SK-N-SH (cell line): ENCODE data around the gene CISH. TPM values are rescaled to one million over a fixed set of nuclear protein-coding genes. Genes with fewer than 3 reads are reported as not detected.

Source experiments
- CTCF ChIA-PET: fragments of 300-600, 350-600 bp; formaldehyde crosslinking; extraction: SDS; loops from one replicate; lab custom pipeline; 2021; lab: Yijun Ruan, JAX
- POLR2A ChIA-PET: fragments of 350-600 bp; sonication (Branson Sonifier 250); formaldehyde crosslinking; extraction: SDS; loops from one replicate; lab custom pipeline; 2020; ENCODE audit warnings: antibody characterized with exemption, inconsistent platforms; lab: Yijun Ruan, JAX
- DNase-seq: peaks from one replicate; pipeline ENCODE4 v3.0.0; 2012
- H2AFZ ChIP-seq: fragments of 200-600 bp; sonication (generic); 2 replicates; pipeline ENCODE4 v1.8.1; 2016; ENCODE audit warnings: antibody characterized with exemption, mild to moderate bottlenecking, low read depth
- H3F3A ChIP-seq: fragments of 200-600 bp; sonication (generic); replicated peaks from 2 replicates; pipeline ENCODE3; 2016; ENCODE audit warnings: antibody characterized with exemption, mild to moderate bottlenecking; ENCODE audit not compliant: insufficient read depth
- H3K27ac ChIP-seq, 2 experiments: fragments of 200-500 bp in 1 of 2; fragments of 200-600 bp in 1 of 2; sonication (Bioruptor generic) in 1 of 2; sonication (generic), shearing (Covaris generic) in 1 of 2; 2 replicates each; pipeline versions ENCODE4 v1.5.1 to v1.6.1; 2014 to 2016; ENCODE audit warnings: low read depth in 2 of 2, inconsistent platforms in 1 of 2, low read length in 1 of 2, mild to moderate bottlenecking in 1 of 2, mixed read lengths in 1 of 2
- H3K27me3 ChIP-seq: fragments of 200-600 bp; sonication (generic), shearing (Covaris generic); 2 replicates; pipeline ENCODE4 v1.6.1; 2016; ENCODE audit warnings: mixed run types; ENCODE audit not compliant: insufficient read depth
- H3K36me3 ChIP-seq, 2 experiments: fragments of 200-500 bp in 1 of 2; fragments of 200-600 bp in 1 of 2; sonication (Bioruptor generic) in 1 of 2; sonication (generic) in 1 of 2; replicated peaks in 1 of 2; 2 replicates each; pipeline versions ENCODE3 to v1.5.1; 2014 to 2016; ENCODE audit warnings: low read length in 1 of 2, mild to moderate bottlenecking in 1 of 2; ENCODE audit not compliant: insufficient read depth in 2 of 2, control insufficient read depth in 1 of 2
- H3K4me1 ChIP-seq, 2 experiments: fragments of 200-500 bp in 1 of 2; fragments of 200-600 bp in 1 of 2; sonication (Bioruptor generic) in 1 of 2; sonication (generic), shearing (Covaris generic) in 1 of 2; 2 replicates each; pipeline versions ENCODE4 v1.5.1 to v1.6.1; 2014 to 2016; ENCODE audit warnings: low read depth in 1 of 2, low read length in 1 of 2, mixed run types in 1 of 2; ENCODE audit not compliant: insufficient read depth in 2 of 2, control insufficient read depth in 1 of 2
- H3K4me2 ChIP-seq: fragments of 200-600 bp; sonication (generic), shearing (Covaris generic); 2 replicates; pipeline ENCODE4 v1.6.1; 2017; ENCODE audit warnings: mixed run types
- H3K4me3 ChIP-seq, 2 experiments: fragments of 200-500 bp in 1 of 2; fragments of 200-600 bp in 1 of 2; sonication (Bioruptor generic) in 1 of 2; sonication (generic), shearing (Covaris generic) in 1 of 2; 2 replicates each; pipeline versions ENCODE4 v1.5.1 to v1.8.1; 2014 to 2016; ENCODE audit warnings: low read depth in 2 of 2, inconsistent platforms in 1 of 2, low read length in 1 of 2, mild to moderate bottlenecking in 1 of 2, mixed read lengths in 1 of 2, moderate library complexity in 1 of 2
- H3K79me2 ChIP-seq: fragments of 200-600 bp; sonication (generic); 2 replicates; pipeline ENCODE4 v1.8.1; 2017; ENCODE audit warnings: mild to moderate bottlenecking; ENCODE audit not compliant: insufficient read depth
- H3K9ac ChIP-seq: fragments of 200-600 bp; sonication (generic); 2 replicates; pipeline ENCODE4 v1.6.1; 2017; ENCODE audit warnings: mixed run types
- H3K9me2 ChIP-seq: fragments of 200-600 bp; sonication (generic); 2 replicates; pipeline ENCODE4 v1.6.1; 2017; ENCODE audit warnings: mixed run types
- H3K9me3 ChIP-seq: fragments of 200-600 bp; sonication (generic); 2 replicates; pipeline ENCODE4 v1.6.1; 2017; ENCODE audit warnings: mixed run types, mild to moderate bottlenecking, moderate library complexity
- H4K20me1 ChIP-seq: fragments of 200-600 bp; sonication (generic); 2 replicates; pipeline ENCODE4 v1.6.1; 2017; ENCODE audit warnings: mild to moderate bottlenecking, mixed run types; ENCODE audit not compliant: insufficient read depth
- CTCF ChIP-seq: fragments of 200-600 bp; sonication (generic); IDR thresholded peaks from 2 replicates; pipeline ENCODE4 v1.6.1; 2017; ENCODE audit warnings: antibody characterized with exemption, mild to moderate bottlenecking, moderate library complexity
- ELF1 ChIP-seq: IDR thresholded peaks from 2 replicates; pipeline ENCODE4 v1.4.0; 2012
- EP300 ChIP-seq, 2 experiments: IDR thresholded peaks; 2 replicates each; pipeline versions ENCODE4 v1.4.0 to v1.6.1; 2012; ENCODE audit warnings: borderline replicate concordance in 1 of 2, low read depth in 1 of 2, low read length in 1 of 2
- FOSL2 ChIP-seq: IDR thresholded peaks from 2 replicates; pipeline ENCODE4 v1.4.0; 2012; ENCODE audit warnings: low read depth, mild to moderate bottlenecking, moderate library complexity, borderline replicate concordance
- IRF3 ChIP-seq: fragments of 150-350 bp; IDR thresholded peaks from 2 replicates; pipeline ENCODE4 v1.6.1; 2016; ENCODE audit warnings: mild to moderate bottlenecking, low read depth, low read length
- MAX ChIP-seq: IDR thresholded peaks from 2 replicates; pipeline ENCODE4 v1.4.0; 2012; ENCODE audit warnings: low read depth
- MEF2A ChIP-seq: IDR thresholded peaks from 2 replicates; pipeline ENCODE4 v1.4.0; 2012; ENCODE audit warnings: low read depth, borderline replicate concordance
- NFIC ChIP-seq: IDR thresholded peaks from 2 replicates; pipeline ENCODE4 v1.4.0; 2012; ENCODE audit warnings: borderline replicate concordance
- RCOR1 ChIP-seq: fragments of 150-350 bp; IDR thresholded peaks from 2 replicates; pipeline ENCODE4 v1.6.1; 2017; ENCODE audit warnings: antibody characterized with exemption, low read length
- RFX5 ChIP-seq: IDR thresholded peaks from 2 replicates; pipeline ENCODE4 v1.6.1; 2012; ENCODE audit warnings: mild to moderate bottlenecking, improper control_type of control experiment, low read length
- RXRA ChIP-seq: IDR thresholded peaks from 2 replicates; pipeline ENCODE4 v1.4.0; 2012; ENCODE audit warnings: low read depth, mild to moderate bottlenecking, borderline replicate concordance
- SMC3 ChIP-seq: IDR thresholded peaks from 2 replicates; pipeline ENCODE4 v1.6.1; 2012; ENCODE audit warnings: low read depth, low read length, improper control_type of control experiment
- YY1 ChIP-seq: IDR thresholded peaks from 2 replicates; pipeline ENCODE4 v1.4.0; 2012; ENCODE audit warnings: low read depth, mild to moderate bottlenecking
- WGBS: methylation state at CpG from one replicate; pipeline ENCODE4 v1.1.6; 2017; ENCODE audit warnings: low lambda C conversion rate; 5-methylcytosine and 5-hydroxymethylcytosine counted together
- polyA plus RNA-seq, 3 experiments: library from polyadenylated mRNA; depleted of rRNA; stranded (reverse); fragments of >200 nt; gene quantifications; 2 replicates each; pipeline ENCODE4 v1.2.3, GENCODE V29; 2012

CISH gene
- polyA plus RNA-seq, 1 of the 3 experiments (the other 2 are of a cell fraction), result 2.6 TPM

- no peak overlapping the region for H3K4me2 ChIP-seq
- 79% methylated on average over 4 of the region's 6 CpGs for WGBS
- POLR2A ChIA-PET, result no interaction called here
Measured at GRCh38 chr3:50658416-50658815, 46.8 kb upstream of the CISH start.

GRCh38 chr3:50657816-50658215, 46.2 kb upstream of the CISH start:
- Histone ChIP-seq H3K9me2 (no peaks in the 10 kb centered on the region), H3K4me2 (no peak overlapping the region), H3K27me3 (no peaks in the 10 kb centered on the region; the same call in 1 of the 2 replicates), H2AFZ (no peak overlapping the region), H3K36me3 (no peaks in the 10 kb centered on the region), H4K20me1 (no peaks in the 10 kb centered on the region), H3F3A (no peaks in the 10 kb centered on the region), H3K4me3 (no peak overlapping the region), H3K79me2 (no peaks in the 10 kb centered on the region), H3K4me1 (peaks cover 0 to 9% of the 10 kb centered on the region in 2 experiments; a peak in 1 of 4 replicates), H3K9me3 (no peaks in the 10 kb centered on the region), H3K27ac (no peak overlapping the region), H3K9ac (no peak overlapping the region)
- 75% methylated on average over 2 of the region's 3 CpGs for WGBS
- CTCF ChIA-PET, result interaction anchor here (1.0 to 13.2 kb wide), 3 partner anchors 20 to 714 kb away, joined by 3 to 171 read pairs (median 3); partner anchors contain the start of gene MAPKAPK3
- no peak for DNase-seq
- POLR2A ChIA-PET, result no interaction called here
- TF ChIP-seq SMC3, result no peak
- TF ChIP-seq RXRA, result no peak
- TF ChIP-seq RFX5, result no peak
- no peak for TF ChIP-seq IRF3
- TF ChIP-seq MAX, result no peak
- no peak for TF ChIP-seq EP300 (IDR thresholded peaks at IDR 0.05; ENCODE audit: borderline replicate concordance in 1 of 2, low read depth in 1 of 2, low read length in 1 of 2)

More at GRCh38 chr3:50658416-50658815, 46.8 kb upstream of the CISH start:
- no peaks in the 10 kb centered on the region for H3F3A ChIP-seq
- H3K36me3 ChIP-seq, result no peaks in the 10 kb centered on the region
- H3K27ac ChIP-seq, result no peak overlapping the region
- H2AFZ ChIP-seq, result no peak overlapping the region
- TF ChIP-seq YY1 (no peak), ELF1 (no peak), IRF3 (no peak), CTCF (no peak), RCOR1 (no peak), MEF2A (no peak), FOSL2 (no peak), NFIC (no peak)
- no peaks in the 10 kb centered on the region for H4K20me1 ChIP-seq
- CTCF ChIA-PET, result interaction anchor here (0.9 to 1.5 kb wide), 3 partner anchors 17 to 42 kb away, joined by 3 to 5 read pairs (median 3); partner anchors contain the start of gene MAPKAPK3
- no peak for DNase-seq
- no peaks in the 10 kb centered on the region; the same call in 1 of the 2 replicates for H3K27me3 ChIP-seq
- peaks cover 0 to 9% of the 10 kb centered on the region in 2 experiments; a peak in 1 of 4 replicates for H3K4me1 ChIP-seq
- no peak overlapping the region for H3K4me3 ChIP-seq
- no peaks in the 10 kb centered on the region for H3K79me2 ChIP-seq
- no peaks in the 10 kb centered on the region for H3K9me3 ChIP-seq
- no peak overlapping the region for H3K9ac ChIP-seq
- H3K9me2 ChIP-seq, result no peaks in the 10 kb centered on the region
